ENCODE data around the gene IPP. TPM values are rescaled to one million over a fixed set of nuclear protein-coding genes. Genes with fewer than 3 reads are reported as not detected.
"Not testable (repeated sequence)": the region's sequence is repeated elsewhere in the genome, so short reads cannot be mapped to it uniquely, and the experiment has no call there.

The IPP gene
- total RNA-seq, 1 donor from 2014 or later: 18.8 TPM

DNA sequence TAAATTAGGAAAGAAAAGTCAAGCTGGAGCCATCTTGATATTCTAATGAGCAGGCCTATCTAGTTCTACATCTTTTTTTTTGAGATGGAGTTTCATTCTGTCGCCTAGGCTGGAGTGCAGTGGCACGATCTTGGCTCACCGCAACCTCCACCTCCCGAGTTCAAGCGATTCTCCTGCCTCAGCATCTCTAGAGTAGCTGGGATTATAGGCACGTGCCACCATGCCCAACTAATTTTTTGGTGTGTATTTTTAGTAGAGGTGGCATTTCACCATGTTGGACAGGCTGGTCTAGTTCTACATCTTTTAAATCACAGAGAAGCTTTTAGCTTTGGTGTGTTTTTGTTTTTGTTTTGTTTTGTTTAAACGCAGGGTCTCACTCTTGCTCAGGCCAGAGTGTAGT lies 55.6 kb downstream of the IPP start:
- H3K27ac Mint-ChIP-seq (ENCODE audit: unreplicated experiment): no peak overlapping the region
- H3K4me1 Mint-ChIP-seq: no peaks in the 10 kb centered on the region
- no peaks in the 10 kb centered on the region for H3K27me3 Mint-ChIP-seq (ENCODE audit: low read depth)
- no peaks in the 10 kb centered on the region for H3K36me3 Mint-ChIP-seq (ENCODE audit: low read depth)
- TF ChIP-seq, protein P1, sequence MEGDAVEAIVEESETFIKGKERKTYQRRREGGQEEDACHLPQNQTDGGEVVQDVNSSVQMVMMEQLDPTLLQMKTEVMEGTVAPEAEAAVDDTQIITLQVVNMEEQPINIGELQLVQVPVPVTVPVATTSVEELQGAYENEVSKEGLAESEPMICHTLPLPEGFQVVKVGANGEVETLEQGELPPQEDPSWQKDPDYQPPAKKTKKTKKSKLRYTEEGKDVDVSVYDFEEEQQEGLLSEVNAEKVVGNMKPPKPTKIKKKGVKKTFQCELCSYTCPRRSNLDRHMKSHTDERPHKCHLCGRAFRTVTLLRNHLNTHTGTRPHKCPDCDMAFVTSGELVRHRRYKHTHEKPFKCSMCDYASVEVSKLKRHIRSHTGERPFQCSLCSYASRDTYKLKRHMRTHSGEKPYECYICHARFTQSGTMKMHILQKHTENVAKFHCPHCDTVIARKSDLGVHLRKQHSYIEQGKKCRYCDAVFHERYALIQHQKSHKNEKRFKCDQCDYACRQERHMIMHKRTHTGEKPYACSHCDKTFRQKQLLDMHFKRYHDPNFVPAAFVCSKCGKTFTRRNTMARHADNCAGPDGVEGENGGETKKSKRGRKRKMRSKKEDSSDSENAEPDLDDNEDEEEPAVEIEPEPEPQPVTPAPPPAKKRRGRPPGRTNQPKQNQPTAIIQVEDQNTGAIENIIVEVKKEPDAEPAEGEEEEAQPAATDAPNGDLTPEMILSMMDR (conservative IDR thresholded peaks at IDR 0.05): no peak
- H3K9me3 Mint-ChIP-seq: no peaks in the 10 kb centered on the region
- H3K4me3 Mint-ChIP-seq: no peak overlapping the region
- no peak for DNase-seq (ENCODE audit: low read depth, low spot score)

DNA sequence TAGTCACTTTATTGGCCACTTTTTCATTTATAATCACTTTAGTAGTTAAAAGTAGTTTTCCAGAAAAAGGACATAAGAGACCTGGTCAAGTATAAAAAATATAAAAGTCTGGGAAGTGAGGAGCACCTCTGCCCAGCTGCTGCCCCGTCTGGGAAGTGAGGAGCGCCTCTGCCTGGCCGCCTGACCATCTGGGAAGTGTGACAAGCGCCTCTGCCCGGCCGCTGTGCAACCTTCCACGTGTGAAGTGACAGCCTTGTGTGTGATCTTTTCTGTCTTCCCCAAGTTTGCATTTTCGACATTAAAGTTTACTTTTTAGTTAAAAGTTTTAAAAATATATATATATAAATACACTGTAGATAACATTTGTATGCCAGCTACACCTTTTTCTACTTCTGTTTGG lies 56.6 kb downstream of the IPP start:
- not testable (repeated sequence) for H3K27ac Mint-ChIP-seq (ENCODE audit: unreplicated experiment); H3K4me1 Mint-ChIP-seq; DNase-seq (ENCODE audit: low read depth, low spot score); H3K36me3 Mint-ChIP-seq (ENCODE audit: low read depth); H3K27me3 Mint-ChIP-seq (ENCODE audit: low read depth); H3K9me3 Mint-ChIP-seq; H3K4me3 Mint-ChIP-seq

- H3K4me3 Mint-ChIP-seq: peak within 1 kb of the TSS; percentile 97
- DNase-seq (ENCODE audit: low read depth, low spot score): peak; percentile 69
- peaks cover 40% of the 10 kb centered on the region for H3K4me1 Mint-ChIP-seq
- TF ChIP-seq, protein P1 (conservative IDR thresholded peaks at IDR 0.05): peak; percentile 57
- no peaks in the 10 kb centered on the region for H3K27me3 Mint-ChIP-seq (ENCODE audit: low read depth)
- peak within 1 kb of the TSS; percentile 97 for H3K27ac Mint-ChIP-seq (ENCODE audit: unreplicated experiment)
- H3K36me3 Mint-ChIP-seq (ENCODE audit: low read depth): no peaks in the 10 kb centered on the region
- H3K9me3 Mint-ChIP-seq: no peaks in the 10 kb centered on the region
Observed at GRCh38 chr1:45687754-45688740, 62.4 kb downstream of the IPP start, which contains the start of gene TMEM69. Gene TMEM69 (plus strand): TSS chr1:45688181. CDS start chr1:45691069, 2,888 bp downstream.

- no peaks in the 10 kb centered on the region for H3K9me3 Mint-ChIP-seq
- DNase-seq (ENCODE audit: low read depth, low spot score): peak; percentile 88
- peaks cover 48% of the 10 kb centered on the region for H3K4me1 Mint-ChIP-seq
- peak overlapping the region; percentile 97 for H3K4me3 Mint-ChIP-seq
- H3K36me3 Mint-ChIP-seq (ENCODE audit: low read depth): no peaks in the 10 kb centered on the region
- TF ChIP-seq, protein P1 (conservative IDR thresholded peaks at IDR 0.05): no peak
- H3K27ac Mint-ChIP-seq (ENCODE audit: unreplicated experiment): peak overlapping the region; percentile 97
- no peaks in the 10 kb centered on the region for H3K27me3 Mint-ChIP-seq (ENCODE audit: low read depth)
Observed at GRCh38 chr1:45687014-45687753, 63.3 kb downstream of the IPP start.

GRCh38 chr1:45686288-45687013 lies 64.0 kb downstream of the IPP start, which contains the start of gene GPBP1L1:
Gene GPBP1L1 (minus strand): TSS chr1:45686533. CDS start chr1:45659087, 27,446 bp downstream.
- peaks cover 53% of the 10 kb centered on the region for H3K4me1 Mint-ChIP-seq
- no peaks in the 10 kb centered on the region for H3K27me3 Mint-ChIP-seq (ENCODE audit: low read depth)
- peak within 1 kb of the TSS; percentile 97 for H3K4me3 Mint-ChIP-seq
- TF ChIP-seq, protein P1 (conservative IDR thresholded peaks at IDR 0.05): no peak
- peak; percentile 97 for DNase-seq (ENCODE audit: low read depth, low spot score)
- no peaks in the 10 kb centered on the region for H3K36me3 Mint-ChIP-seq (ENCODE audit: low read depth)
- H3K27ac Mint-ChIP-seq (ENCODE audit: unreplicated experiment): peak within 1 kb of the TSS; percentile 97
- H3K9me3 Mint-ChIP-seq: no peaks in the 10 kb centered on the region

Data from neural crest cell (in vitro differentiated cells).